Tongue (tissue), 2 donors: ENCODE data around the gene ASPDH. TPM values are rescaled to one million over a fixed set of nuclear protein-coding genes. Genes with fewer than 3 reads are reported as not detected.
A peak's percentile ranks its signal among the peaks of the same experiment; 100 is the strongest.
"Not testable (repeated sequence)": the region's sequence is repeated elsewhere in the genome, so short reads cannot be mapped to it uniquely, and the experiment has no call there.

Experiments
- DNase-seq: peaks from one replicate; pipeline ENCODE4 v3.0.0-alpha.2; 2015
- total RNA-seq: library from RNA; depleted of rRNA; stranded (reverse); fragments of >200 nt; gene quantifications from one replicate; pipeline ENCODE4 v1.2.3, GENCODE V29; 2014

The ASPDH gene
- total RNA-seq, 1 donor from 2014 or later, result not detected

DNA sequence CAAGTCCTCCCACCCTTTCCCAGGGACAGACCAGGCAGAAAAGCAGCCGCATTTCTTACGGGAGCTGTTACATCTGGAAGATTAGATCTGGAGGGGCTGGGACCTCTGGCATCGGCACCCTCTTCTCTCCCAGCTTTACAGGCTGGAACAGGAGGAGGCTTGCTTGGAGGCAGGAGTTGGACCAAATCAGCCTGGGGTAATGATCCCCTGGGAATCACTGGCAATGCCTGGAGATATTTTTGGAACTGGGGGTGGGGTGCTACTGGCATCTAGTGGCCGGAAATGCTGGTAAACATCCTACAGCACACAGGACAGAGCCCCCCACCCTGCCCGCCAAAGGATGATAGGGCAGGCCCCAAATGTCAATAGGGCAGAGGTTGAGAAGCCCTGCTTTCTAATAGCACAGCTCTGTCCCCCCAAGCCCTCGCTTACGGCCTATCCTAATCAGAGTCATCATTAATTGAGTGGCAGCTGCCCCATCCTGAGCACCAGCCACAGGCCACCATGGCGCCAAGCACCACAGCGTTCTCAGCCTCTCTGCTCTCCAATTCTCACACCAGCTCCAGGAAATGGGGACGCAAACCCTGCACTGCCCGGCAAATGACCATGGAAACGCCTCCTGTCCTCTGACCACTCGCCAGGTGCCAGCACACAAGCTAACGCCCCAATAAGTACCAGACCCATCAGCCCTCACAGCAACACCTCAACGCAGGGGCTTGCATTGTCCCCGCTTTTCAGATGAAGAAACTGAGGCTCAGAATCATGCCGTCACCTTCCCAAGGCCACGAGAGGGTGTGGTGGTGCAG is 33.9 kb upstream of the ASPDH start:
- DNase-seq, result no peak

DNA sequence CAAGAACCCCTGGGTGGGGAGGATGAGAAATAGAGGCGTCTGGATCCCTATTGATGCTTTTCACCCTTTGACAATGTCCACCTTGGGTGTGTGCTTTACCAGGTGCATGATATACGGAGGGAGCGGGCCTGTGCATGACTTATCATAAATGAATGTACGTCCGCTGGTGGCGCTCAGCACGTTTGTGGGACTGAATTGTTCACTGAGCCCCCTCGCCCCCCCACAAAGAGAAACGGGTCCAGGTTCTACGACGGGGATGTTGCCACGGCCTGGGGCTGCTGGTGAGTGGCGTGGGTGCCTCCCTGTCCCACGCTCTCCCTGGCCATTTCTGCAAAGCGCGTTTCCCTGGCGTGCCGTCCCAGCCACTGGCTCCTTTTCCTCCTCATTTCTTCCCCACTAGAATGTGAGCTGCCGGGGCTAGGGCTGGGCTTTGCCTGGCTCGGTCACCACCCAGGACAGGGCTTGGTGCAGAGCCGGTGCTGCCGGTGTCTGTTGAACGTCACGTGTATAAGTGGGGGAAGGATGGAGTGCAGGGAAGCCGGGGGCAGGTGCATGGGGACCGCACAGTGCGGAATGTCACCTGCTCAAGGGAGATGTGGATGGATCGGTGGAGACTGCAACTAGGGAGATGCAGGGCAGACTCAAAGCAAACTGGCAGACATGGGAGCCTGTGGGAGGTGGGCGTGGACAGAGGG is 33.0 kb upstream of the ASPDH start:
- no peak for DNase-seq

DNA sequence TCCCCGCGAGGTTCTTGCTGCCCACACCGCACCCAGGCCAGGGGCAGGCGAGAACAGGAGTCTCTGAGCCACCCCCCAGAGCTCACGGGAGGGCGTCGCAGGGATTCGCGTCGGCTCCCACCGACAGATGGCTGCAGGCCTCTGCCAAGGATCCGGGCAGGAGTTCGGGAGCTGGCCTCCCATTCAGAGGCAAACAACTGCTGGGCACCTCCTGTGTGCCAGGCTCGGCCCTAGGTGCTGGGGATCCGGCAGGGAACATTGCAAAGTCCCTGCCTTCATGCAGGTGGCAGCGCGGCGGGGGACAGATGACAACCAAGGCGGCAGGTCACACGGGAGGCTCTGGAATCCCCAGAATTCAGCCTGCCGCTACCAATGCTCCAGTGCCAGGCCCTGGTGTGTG is 29.2 kb upstream of the ASPDH start:
- DNase-seq, result no peak

DNA sequence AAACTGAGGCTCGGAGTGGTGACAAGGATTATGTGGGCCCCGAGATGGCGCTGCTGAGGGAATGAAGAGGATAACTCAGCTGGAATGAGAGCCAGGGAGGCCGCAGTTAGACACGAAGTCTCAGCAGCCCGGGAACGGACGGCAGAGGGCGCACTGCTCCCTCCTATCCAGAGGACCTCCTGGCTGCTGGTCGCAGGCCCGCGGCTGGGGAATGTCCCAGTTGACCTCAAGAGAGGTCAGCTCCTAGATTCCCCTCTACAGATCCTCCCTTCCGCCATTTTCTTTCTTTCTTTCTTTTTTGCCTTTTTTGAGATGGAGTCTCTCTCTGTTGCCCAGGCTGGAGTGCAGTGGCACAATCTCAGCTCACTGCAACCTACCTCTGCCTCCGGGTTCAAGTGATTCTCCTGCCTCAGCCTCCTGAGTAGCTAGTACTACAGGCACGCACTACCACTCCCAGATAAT is 24.1 kb upstream of the ASPDH start:
- DNase-seq, result peak; percentile 87

DNA sequence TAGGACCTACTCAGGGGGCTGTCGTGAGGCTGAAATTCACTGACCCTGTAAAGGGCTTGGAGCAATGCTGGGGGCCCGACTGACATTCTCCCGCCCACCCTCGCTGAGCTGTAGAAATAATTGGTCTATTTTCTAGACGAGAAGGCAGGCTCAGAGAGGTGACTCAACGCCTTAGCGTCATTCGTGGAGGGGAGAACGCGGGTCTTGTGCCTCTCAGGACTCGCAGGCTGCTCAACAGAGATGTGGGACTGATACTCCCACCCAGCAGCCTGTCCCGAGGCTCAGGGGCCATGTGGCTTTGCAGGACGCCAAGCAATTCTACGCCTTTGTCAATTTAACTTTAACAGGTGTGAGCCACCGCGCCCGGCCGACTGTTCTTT is 23.6 kb upstream of the ASPDH start:
- DNase-seq, result no peak

DNA sequence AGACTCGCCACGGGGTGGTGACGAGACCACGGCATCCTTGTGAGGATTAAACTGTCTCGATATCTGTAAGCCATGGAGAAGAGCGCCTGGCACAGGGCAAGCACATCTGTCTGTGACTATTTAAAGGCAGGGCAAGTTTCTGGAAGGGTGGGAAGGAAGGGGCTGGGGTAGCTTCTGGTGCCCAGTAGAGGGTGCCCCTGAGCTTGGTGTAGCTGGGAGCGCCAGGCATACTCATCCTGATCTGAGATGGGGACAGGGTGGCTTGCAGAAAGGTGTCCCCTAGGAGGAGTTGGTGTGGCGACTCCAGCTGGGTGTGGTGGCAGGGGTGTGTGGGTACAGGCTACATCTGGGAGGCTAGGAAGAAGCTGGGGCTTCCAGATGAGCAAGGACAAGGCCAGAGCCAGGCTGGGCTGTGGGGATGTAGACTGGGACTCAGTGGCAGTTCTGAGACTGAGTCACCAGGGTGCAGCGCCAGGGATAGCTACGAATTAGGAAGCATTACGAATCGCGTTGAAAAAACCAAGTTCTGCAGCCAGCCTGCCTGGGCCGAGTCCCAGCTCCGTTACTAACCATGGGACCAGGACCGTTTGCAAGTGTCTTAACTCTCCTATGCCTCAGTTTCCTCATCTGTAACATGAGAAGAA is 23.1 kb upstream of the ASPDH start:
- no peak for DNase-seq

DNA sequence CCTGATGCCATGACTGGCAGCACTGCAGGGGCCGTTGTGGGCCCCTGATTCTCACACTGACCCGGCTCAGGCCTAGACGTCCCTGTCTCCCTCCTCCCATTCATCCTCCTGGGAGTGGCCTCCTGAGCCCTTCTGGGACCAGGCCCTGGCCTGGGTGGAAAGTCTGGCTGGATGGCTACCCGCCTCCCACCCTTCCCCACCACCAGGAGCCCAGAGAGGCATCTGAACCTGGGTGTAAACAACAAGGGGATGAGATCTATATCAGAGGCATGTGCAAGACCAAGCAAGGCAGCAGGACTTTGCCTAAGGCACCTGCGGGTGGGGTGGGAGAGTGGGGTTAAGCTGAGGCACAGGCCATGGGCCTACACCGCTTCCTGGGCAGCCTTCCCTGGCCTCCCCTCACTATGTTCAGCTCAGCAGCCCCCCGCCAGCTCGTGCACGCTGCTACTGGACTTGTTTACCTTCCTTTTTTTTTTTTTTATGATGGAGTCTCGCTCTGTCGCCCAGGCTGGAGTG is 22.0 kb upstream of the ASPDH start:
- DNase-seq, result no peak

DNA sequence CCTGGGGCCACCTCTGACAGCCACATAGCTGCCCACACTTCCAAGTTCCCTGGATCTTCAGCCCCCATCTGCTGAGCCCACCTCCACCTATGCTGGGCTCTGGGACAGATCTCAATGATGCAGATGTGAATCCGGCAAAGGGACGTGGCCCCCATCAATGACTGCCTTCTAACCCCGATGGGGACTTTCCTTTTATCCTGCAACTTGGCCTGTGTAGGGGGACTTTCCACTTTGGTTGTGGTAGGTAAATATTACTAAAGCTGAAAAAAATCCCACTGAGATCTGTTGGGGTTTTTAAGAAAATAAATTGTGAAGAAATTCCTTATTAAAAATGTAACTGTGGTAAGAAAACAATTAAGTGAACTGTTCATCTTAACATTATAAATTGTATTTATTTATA is 20.8 kb upstream of the ASPDH start:
- no peak for DNase-seq

DNA sequence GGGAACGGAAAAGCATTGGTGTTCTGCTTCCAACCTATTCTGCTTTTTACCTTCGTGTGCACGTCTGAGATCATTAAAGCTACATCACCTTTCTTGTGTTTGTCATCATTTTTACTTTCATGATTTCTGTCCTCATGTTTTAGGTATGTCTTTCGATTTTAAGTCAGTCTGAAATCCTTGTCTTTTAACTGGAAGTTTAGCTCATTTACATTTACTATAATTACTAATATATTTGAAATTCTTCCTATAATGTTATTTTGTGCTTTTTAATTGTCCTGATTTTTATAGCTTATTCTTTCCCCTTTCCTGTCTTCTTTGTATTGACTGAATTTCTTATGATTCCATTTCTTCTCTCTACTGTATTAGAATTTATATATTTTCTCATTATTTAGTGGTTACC is 19.2 kb upstream of the ASPDH start:
- DNase-seq, result no peak

DNA sequence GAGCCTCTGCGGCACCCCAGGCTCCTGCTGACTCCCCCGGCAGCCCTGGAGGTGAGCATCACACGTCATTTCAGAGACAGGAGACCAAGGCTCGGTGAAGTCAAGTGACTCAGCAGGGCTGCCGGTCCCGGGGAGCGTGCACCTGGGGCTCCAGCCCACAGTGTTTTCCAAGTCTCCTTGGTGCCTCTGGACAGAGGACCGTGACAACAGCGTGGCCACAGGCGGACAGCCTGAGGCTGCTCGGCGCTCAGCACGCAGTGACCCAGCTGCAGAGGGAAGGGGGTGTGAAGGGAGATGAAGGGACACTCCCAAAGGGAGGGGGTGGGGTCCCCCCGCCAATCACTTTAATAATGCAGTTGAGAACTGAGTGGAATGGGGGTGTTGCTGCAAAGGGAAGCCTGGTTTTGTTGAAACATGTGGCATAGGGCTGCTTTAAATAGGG is 17.5 kb upstream of the ASPDH start:
- DNase-seq, result no peak

DNA sequence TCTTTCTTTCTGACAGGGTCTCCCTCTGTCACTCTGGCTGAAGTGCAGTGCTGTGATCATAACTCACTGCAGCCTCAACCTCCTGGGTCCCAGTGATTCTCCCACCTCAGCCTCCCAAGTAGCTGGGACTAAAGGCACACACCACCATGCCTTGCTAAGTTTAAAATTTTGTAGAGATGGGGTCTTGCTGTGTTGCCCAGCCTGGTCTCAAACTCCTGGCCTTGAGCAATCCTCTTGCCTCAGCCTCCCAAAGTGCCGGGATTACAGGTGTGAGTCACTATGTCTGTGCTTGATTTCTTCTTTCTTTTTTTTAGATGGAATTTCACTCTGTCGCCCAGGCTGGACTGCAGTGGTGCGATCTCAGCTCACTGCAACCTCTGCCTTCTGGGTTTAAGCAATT is 14.3 kb upstream of the ASPDH start:
- not testable (repeated sequence) for DNase-seq

DNA sequence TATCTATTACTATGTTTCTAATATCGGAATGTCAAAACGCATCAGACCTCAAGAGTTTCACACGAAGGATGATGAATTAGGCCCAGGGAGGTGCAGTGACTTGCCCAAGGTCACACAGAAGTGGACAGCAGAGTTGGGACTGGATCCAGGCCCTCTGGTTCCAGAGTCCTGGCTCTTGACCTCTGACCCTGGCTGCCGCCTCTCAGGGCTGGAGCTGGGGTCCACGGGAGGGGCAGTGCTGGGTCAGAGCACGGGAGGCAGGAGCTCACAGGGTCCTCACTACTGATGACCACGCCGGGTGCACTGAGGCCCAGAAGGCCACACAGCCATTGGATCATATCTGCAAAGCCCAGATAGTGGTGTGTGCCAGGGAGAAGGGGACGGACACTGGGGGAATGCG is 9.2 kb upstream of the ASPDH start:
- DNase-seq, result no peak

DNA sequence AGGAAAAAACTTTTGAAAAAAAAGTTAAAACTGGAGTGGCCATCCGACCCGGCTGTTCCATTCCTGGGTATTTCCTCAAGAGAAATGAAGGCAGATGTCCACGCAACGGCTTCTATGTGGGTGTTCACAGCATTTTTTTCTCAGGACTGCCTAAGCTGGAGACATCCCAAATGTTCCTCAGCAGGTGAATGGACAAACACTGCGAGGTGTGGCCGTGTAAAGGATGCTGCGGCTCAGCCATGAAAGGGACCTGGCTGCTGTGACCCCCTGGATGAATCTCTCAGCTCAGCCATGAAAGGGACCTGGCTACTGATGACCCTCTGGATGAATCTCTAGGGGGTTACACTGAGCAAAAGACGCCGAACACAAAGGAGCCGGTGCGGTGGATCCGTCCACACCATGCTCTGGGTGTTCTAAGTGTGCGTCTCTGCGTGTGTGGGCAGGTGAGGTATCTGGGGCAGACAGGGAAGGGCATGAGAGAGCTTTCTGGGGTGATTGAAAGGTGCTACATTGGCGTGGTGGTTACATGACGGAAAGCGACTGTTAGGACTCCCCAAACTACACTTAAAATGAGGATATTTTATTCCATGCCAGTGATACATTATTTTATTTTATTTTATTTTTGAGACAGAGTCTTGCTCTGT is 7.2 kb upstream of the ASPDH start:
- no peak for DNase-seq

DNA sequence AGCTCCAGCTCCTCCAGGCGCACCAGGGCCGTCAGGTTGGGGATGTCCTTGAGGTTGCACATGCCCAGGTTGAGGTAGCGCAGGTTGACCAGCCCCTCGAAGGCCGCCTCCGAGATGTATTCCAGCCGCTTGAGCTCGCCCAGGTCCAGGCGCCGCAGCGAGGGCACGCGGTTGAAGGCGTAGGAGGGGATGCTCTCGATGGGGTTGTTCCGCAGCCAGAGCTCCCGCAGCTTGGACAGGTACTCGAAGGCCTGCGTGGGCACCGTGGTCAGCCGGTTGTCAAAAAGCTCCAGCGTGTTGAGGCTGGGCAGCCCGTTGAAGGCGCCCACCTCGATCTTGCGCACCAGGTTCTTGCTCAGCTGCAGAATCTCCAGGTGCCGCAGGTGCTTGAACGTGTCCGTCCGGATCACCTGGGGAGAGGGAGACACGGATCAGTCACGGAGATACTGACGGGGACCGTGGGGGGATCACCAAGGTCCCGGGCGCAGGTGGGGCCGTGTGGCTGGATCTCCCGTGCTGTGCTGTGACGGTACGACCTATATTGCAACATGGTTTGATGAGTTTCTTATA is 5.4 kb upstream of the ASPDH start:
- no peak for DNase-seq

DNA sequence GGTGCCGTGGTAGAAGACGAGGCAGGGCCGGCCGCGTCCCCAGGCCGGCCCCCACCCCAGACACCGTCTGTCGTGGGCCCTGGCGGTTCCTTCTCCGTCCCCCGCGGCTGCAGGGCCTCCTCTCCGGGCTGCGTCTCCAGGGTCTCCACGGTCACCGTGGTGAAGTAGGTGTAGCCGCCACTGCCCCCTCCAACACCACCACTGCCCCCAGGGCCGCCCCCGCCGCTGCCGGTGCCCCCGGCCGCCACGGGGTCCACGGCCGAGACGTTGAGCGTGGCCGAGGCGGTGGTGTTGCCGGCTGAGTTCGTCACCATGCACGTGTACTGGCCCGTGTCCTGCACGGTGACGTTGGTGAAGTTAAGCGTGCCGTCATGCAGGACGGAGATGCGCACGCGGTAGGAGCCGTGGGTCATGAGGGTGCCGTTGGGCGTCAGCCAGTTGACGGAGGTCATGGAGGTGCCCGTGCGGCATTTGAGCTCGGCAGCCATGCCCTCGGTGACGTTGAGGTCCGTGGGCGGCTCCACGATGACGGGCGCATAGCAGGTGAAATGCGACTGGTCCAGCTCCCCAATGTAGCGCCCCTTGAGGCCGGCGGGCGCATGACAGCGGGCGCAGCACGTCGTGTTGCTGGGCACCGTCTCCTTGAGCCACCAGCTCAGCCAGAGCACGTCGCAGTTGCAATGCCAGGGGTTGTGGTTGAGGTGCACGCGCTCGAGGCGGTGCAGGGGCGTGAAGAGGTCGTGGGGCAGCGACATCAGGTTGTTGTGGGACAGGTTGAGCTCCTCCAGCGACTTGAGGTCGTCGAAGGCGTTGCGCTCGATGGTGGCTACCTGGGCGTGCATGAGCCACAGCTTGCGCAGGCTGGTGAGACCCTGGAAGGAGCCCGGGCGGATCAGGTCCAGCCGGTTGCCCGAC is 4.6 kb upstream of the ASPDH start:
- no peak for DNase-seq

DNA sequence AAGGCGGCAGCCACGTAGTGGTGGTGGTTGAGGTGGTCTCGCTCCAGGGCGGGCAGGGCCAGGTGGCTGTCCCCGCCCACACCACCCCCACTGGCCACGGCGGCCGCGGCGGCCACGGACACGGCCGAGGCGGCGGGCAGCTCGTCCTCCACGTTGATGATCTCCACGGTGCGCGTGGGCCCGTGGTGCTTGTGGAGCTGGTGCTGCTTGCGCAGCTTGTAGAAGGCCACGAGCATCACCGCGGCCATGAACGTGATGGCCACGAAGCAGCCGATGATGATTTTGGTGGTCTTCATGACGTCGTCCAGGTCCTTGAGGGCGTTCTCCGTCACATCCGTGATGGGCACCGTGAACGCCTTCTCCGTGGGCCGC is 4.0 kb upstream of the ASPDH start:
- no peak for DNase-seq

DNA sequence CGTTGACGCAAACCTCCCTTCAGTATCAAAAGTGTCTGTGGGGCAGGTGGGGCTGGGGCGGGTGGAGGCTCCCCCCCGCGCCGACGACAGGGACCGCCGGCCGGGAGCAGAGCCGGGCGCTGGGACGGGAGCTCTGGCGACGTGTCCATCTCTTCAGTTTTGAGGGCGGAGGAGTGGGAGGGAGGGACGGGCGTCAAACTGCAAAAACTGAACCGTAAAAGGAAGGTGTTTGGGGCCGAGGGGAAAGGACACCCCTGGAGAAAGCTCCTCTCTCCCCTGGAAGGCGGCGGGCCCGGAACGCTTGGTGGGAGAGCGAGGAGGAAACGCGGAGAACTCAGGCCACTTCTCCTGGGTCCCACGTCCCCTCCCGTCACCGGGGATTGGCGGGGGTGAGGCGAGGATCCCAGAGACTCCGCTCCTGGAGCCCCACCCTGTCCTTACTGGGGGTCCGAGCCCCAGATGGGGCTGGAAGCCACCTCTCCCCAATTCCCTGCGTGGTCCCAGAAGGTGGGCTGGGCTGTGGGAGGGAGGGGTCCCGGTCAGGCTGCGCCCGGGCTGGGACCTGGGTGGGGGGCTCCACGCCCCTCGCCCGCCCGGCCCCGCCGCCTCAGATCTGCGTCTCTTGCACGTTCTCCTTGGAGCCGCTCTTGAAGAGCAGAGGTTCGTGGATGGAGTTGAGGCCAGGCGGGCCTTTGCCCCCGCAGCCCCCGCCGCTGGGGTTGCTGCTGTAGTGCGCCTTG is 3.4 kb upstream of the ASPDH start:
- DNase-seq, result no peak

DNA sequence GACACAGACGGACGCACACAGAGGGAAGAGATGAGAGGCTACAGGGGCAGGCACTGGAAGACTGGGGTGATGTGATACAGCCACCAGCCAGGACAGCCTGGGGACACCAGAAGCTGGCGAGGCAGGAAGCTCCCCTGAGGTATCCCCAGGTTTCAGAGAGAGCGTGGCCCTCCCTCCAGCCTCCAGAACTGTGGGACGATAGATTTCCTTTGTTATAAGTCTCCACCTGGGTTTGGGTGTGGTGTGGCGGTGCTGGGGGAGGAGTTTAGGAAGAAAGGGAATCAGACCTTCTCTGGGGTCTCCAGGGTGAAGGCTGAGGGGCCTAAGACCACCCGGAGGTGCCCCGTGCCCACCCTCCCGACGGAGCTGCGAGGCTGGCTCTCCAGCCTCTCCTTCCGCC is 2.7 kb upstream of the ASPDH start:
- no peak for DNase-seq

DNA sequence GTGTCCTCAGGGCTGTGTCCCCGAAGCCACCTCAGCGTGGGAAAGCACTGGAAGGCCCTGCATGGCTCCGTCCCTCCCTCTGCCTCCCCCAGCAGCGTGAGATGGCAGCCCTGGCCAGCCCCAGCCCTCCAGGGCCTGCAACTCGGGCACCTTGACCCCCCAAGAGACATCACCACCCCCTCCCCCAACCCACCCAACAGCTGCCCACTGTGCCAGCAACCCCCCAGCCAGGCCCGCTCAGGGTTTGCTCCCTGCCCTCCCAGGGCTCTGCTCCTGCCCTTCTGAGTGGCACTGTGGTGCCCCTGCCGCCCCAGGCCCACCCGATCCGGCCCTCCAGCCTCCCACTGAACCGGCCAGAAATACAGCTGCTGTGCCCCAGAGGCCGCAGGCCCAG is 1.5 kb upstream of the ASPDH start:
- no peak for DNase-seq

DNA sequence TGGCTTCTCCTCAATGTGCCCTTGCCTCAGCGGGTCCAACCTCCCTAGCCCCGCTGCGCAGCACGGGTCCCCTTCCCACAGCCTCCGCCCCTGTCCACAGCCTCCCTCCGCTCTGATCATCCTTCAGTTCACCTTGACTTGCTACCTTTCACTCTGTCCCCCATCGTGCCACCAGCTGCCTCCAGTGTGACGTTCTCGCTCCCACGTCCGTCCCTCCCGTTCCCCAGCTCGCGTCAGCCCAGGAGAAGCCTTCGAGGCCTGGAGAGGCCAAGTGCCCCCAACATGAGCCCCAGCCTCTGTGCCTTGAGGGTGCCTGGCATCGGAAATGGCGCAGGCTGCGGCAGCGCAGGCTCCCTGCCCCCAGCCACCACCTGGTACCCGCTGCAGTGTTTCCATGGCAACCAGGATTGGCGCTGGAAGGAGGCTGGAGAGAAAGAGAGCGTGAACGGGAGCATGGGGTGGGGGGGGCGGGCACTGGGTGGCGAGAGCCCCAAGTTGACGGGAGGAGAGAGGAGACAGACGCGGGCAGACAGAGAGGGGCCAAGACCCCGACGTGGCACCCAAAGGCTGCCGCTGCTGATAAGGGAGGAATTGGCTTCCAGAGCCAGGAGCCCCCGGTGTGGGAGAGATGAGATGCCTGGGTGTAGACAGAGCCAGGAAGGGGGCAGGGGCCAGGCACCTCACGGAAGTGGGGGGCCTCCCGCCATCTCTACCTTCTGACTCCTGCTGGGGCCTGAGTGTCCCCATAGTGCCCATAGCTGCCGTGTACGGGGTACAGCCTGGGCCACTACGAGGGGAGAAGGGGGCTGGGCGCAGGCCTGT is 844 bp upstream of the ASPDH start:
- no peak for DNase-seq
